ENCODE measurements around the gene UBE4B.

Gene UBE4B

DNA sequence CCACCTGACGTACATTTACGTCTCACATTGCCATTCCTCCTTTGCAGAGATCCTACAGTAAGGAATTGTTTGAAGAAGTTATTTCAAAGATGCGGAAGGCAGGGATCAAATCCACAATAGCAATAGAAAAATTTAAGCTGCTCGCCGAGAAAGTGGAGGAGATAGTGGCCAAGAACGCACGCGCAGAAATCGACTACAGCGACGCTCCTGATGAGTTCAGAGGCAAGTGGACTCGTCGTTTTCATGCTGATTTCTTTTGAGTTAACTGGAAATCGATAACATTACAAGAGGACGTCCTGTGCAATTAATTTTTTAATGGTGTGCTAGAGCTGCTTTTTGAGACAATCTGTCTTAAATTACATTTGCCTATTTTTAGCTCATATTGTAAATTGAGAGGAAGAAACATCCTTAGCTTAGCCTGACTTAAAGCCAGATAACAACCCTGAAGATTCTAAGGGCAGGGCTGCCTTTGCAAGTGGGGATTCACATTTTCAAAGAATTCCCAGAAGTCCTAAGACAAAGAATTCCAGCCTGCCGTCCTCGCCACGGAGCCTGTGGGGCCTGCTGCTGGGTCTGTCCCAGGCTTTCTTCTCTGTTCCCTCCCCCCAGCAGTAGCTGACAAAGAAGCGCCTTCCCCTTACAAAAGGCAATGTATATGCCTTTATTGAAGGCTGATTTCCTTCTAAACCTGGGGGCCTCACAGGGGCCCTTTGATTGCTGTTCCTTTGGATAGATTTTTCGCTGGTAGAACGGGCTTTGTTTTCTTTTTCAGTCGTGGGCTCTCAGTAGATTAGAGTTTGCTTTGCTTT lies 146.0 kb downstream of the UBE4B start:
- POLR2A ChIA-PET = no interaction called here
- DNase-seq (ENCODE audit: extremely low spot score) = no peak
- TF ChIP-seq TARDBP (IDR thresholded peaks at IDR 0.05) (no peak), LEF1 (IDR thresholded peaks at IDR 0.05; ENCODE audit: borderline replicate concordance) (no peak)
- CTCF ChIA-PET = no interaction called here

DNA sequence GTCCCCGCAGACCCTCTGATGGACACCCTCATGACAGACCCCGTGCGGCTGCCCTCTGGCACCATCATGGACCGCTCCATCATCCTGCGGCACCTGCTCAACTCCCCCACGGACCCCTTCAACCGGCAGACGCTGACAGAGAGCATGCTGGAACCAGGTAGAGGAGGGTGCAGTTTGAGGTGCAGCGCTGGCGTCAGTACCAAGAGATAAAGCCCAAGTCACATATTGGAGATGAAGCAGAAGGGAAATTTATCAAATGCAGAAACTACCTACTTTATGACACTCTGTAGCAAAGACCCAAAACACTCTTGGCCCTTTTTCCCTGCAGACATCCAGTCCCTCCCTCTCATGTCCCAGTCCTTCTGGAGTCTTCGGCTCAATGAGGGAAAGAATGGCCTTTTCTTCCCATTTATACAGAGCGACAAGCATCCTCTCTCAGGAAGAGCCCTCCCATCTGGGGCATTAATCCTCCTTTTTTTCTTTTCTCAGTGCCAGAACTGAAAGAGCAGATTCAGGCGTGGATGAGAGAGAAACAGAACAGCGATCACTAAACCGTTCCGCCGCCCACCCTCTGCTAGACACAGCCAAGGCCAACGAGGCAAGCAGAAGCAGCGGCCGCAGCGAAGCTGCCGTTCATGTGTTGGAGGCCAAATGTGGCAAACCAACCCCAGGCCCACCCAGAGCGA lies 146.8 kb downstream of the UBE4B start:
- TF ChIP-seq BHLHE40 (IDR thresholded peaks at IDR 0.05; ENCODE audit: borderline replicate concordance) (no peak), NFRKB (IDR thresholded peaks at IDR 0.05) (no peak), HDGF (IDR thresholded peaks at IDR 0.05; ENCODE audit: borderline replicate concordance) (no peak), ELF4 (IDR thresholded peaks at IDR 0.05) (no peak), FOXM1 (IDR thresholded peaks at IDR 0.05; ENCODE audit: borderline replicate concordance) (no peak), ZNF384 (IDR thresholded peaks at IDR 0.05) (no peak), SP1 (IDR thresholded peaks at IDR 0.05) (no peak), CTBP1 (IDR thresholded peaks at IDR 0.05; ENCODE audit: borderline replicate concordance) (no peak), ARNT (IDR thresholded peaks at IDR 0.05) (no peak)
- ChIA-PET POLR2A (no interaction called here), CTCF (no interaction called here)
- DNase-seq (ENCODE audit: extremely low spot score) = no peak

DNA sequence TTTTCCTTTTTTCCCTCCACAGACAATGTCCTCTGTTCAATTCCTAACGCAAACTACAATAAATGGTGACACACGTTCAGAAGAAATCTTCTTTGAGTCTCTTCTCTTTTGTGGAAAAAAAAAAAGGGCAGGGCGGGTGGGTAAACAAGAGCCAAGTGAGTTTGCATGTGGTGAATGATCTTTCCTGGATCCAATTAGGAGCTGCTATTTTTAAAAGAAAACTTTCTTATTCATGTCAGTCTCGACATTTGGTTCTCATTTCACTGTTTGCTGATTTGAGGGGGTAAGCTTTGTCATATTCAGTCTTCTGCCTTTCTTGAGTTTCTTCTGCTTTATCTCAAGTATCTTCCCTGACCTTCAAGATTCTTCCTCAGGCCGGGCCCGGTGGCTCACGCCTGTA lies 148.4 kb downstream of the UBE4B start:
- DNase-seq (ENCODE audit: extremely low spot score) = no peak
- no peak for TF ChIP-seq ZNF384 (IDR thresholded peaks at IDR 0.05)
- TF ChIP-seq CTBP1 (IDR thresholded peaks at IDR 0.05; ENCODE audit: borderline replicate concordance) = no peak
- TF ChIP-seq, protein P1, sequence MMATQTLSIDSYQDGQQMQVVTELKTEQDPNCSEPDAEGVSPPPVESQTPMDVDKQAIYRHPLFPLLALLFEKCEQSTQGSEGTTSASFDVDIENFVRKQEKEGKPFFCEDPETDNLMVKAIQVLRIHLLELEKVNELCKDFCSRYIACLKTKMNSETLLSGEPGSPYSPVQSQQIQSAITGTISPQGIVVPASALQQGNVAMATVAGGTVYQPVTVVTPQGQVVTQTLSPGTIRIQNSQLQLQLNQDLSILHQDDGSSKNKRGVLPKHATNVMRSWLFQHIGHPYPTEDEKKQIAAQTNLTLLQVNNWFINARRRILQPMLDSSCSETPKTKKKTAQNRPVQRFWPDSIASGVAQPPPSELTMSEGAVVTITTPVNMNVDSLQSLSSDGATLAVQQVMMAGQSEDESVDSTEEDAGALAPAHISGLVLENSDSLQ (IDR thresholded peaks at IDR 0.05) = no peak
- no peak for TF ChIP-seq BHLHE40 (IDR thresholded peaks at IDR 0.05; ENCODE audit: borderline replicate concordance)
- no peak for TF ChIP-seq NFRKB (IDR thresholded peaks at IDR 0.05)
- ChIA-PET CTCF (no interaction called here), POLR2A (no interaction called here)

DNA sequence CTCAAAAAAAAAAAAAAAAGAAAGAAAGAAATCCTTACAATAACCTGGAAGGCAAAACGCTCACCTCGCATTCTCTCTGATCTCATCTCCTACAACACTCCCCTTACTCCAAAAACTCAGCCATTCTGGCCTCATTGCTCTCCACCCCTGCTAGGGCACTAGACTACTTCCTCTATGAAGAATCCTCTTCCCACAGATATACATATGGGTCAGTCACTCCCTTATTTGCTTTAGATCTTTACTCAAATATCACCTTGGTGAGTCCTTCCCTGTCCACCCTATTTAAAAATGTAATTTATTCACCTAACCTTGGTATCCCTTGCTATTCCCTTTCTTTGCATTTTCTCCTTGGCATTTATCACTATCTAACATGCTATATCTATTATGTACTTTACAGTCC lies 153.0 kb downstream of the UBE4B start:
- no peak for DNase-seq (ENCODE audit: extremely low spot score)
- CTCF ChIA-PET = no interaction called here
- POLR2A ChIA-PET = no interaction called here
- TF ChIP-seq FOXA1 (IDR thresholded peaks at IDR 0.05) (no peak), SUZ12 (IDR thresholded peaks at IDR 0.05) (no peak), NFRKB (IDR thresholded peaks at IDR 0.05) (no peak), SP1 (IDR thresholded peaks at IDR 0.05) (no peak), ELF4 (IDR thresholded peaks at IDR 0.05) (no peak), HDGF (IDR thresholded peaks at IDR 0.05; ENCODE audit: borderline replicate concordance) (no peak), ARNT (IDR thresholded peaks at IDR 0.05) (no peak), BHLHE40 (IDR thresholded peaks at IDR 0.05; ENCODE audit: borderline replicate concordance) (no peak)
- TF ChIP-seq, protein P1 (IDR thresholded peaks at IDR 0.05) = no peak

DNA sequence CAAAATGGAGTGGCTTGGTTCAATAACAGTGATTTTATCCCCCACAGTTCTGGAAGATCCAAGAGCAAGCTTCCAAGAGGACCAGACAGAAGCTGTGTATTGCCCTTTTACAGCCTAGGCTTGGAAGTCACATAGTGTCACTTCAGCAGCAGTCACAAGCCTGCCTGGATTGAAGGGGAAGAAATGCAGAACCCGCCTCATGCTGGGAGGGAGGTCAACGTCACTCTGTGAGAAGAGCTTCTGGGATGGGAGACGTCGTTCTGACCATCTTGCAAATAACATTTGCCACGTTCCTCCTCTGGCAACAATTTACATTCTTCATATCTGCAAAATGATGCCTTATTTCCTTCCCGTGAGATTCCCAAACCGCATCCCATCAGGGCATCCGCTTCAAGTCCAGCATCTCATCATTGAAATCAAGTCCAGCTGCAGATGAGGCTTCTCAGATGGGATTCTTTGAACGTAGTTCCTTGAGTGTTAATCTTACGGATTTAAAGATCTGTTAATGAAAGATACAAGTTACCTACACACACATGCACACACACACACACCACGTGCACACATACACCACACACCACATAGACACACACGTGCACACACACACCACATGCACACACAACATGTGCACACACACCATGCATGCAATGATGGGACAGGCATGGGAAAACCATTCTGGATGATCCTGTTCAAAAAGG lies 153.7 kb downstream of the UBE4B start:
- ChIA-PET CTCF (no interaction called here), POLR2A (no interaction called here)
- DNase-seq (ENCODE audit: extremely low spot score) = no peak
- TF ChIP-seq TARDBP (IDR thresholded peaks at IDR 0.05) = no peak
- no peak for TF ChIP-seq HDGF (IDR thresholded peaks at IDR 0.05; ENCODE audit: borderline replicate concordance)

DNA sequence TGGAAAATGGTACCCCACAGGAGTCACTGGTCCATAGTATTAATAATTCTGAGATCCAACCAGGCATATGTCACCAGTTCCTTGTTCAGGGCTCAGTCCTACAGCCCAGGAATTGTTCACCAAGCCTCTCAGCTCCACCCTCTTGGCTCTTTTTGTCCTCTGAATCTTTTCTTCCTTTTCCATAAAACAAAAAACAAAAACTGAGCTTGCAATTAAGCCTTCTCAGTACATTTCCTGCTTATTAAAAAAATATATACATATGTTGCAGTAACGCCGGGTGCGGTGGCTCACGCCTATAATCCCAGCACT lies 154.2 kb downstream of the UBE4B start:
- no peak for DNase-seq (ENCODE audit: extremely low spot score)
- no peak for TF ChIP-seq ELF4 (IDR thresholded peaks at IDR 0.05)
- TF ChIP-seq ZNF384 (IDR thresholded peaks at IDR 0.05) = no peak
- TF ChIP-seq BHLHE40 (IDR thresholded peaks at IDR 0.05; ENCODE audit: borderline replicate concordance) = no peak
- TF ChIP-seq SP1 (IDR thresholded peaks at IDR 0.05) = no peak
- no peak for TF ChIP-seq HDGF (IDR thresholded peaks at IDR 0.05; ENCODE audit: borderline replicate concordance)
- TF ChIP-seq LEF1 (IDR thresholded peaks at IDR 0.05; ENCODE audit: borderline replicate concordance) = no peak
- TF ChIP-seq NFRKB (IDR thresholded peaks at IDR 0.05) = no peak
- TF ChIP-seq, protein P1 (IDR thresholded peaks at IDR 0.05) = no peak
- TF ChIP-seq FOXK2 (IDR thresholded peaks at IDR 0.05) = no peak
- no peak for TF ChIP-seq ARNT (IDR thresholded peaks at IDR 0.05)
- TF ChIP-seq FOXM1 (IDR thresholded peaks at IDR 0.05; ENCODE audit: borderline replicate concordance) = no peak
- no peak for TF ChIP-seq CTBP1 (IDR thresholded peaks at IDR 0.05; ENCODE audit: borderline replicate concordance)
- no peak for TF ChIP-seq SUZ12 (IDR thresholded peaks at IDR 0.05)
- TF ChIP-seq L3MBTL2 (conservative IDR thresholded peaks at IDR 0.05) = no peak
- ChIA-PET CTCF (no interaction called here), POLR2A (no interaction called here)

Data from HEK293T (cell line).